Activated B cell treated with CpG ODN at 0.5 μM for 24 hours (primary cell): ENCODE measurements around the gene DAB1. TPM values are rescaled to one million over a fixed set of nuclear protein-coding genes. Genes with fewer than 3 reads are reported as not detected.

ENCODE experiments used
- ATAC-seq: fragments of 200-7000 bp; cut with Tn5 transposase; one replicate; pipeline ENCODE4 v1.10.0; 2021; ENCODE audit warnings: low read depth, mild to moderate bottlenecking, moderate library complexity
- CTCF ChIA-PET: fragments of 350-600 bp; sonication (Branson Sonifier 250); formaldehyde crosslinking; loops from one replicate; lab custom pipeline; 2021; ENCODE audit warnings: antibody characterized with exemption; lab: Charles Lee
- POLR2A ChIA-PET: fragments of 350-600 bp; sonication (Branson Sonifier 250); formaldehyde crosslinking; loops from one replicate; lab custom pipeline; 2021; ENCODE audit warnings: antibody characterized with exemption; lab: Charles Lee
- DNase-seq: peaks from one replicate; pipeline ENCODE4 v3.0.0; 2022
- H3K27ac Mint-ChIP-seq: one replicate; pipeline ENCODE4 v1.8.0; 2020; ENCODE audit warnings: mixed read lengths
- H3K27me3 Mint-ChIP-seq: one replicate; pipeline ENCODE4 v1.8.0; 2021; ENCODE audit warnings: mixed read lengths
- H3K36me3 Mint-ChIP-seq: one replicate; pipeline ENCODE4 v1.8.0; 2021; ENCODE audit warnings: low read depth, mixed read lengths
- H3K4me1 Mint-ChIP-seq: one replicate; pipeline ENCODE4 v1.8.0; 2021; ENCODE audit warnings: mixed read lengths
- H3K4me3 Mint-ChIP-seq: one replicate; pipeline ENCODE4 v1.8.0; 2020; ENCODE audit warnings: mild to moderate bottlenecking, mixed read lengths
- H3K9me3 Mint-ChIP-seq: one replicate; pipeline ENCODE4 v1.8.0; 2020; ENCODE audit warnings: mixed read lengths
- intact Hi-C: fragments of 100-400 bp; cut with micrococcal nuclease; formaldehyde crosslinking; loops from one replicate; pipeline ENCODE4 v1.15.1; 2024
- total RNA-seq: library from RNA; stranded (reverse); gene quantifications from 2 replicates; pipeline ENCODE4 v1.2.3, GENCODE V29; 2022
- TF ChIP-seq, protein P1 (sequence below): fragments of 200-600 bp; IDR thresholded peaks from one replicate; pipeline ENCODE4 v1.8.0; 2022; ENCODE audit warnings: antibody characterized with exemption, mild to moderate bottlenecking

DAB1 gene
- total RNA-seq, 1 donor from 2014 or later = not detected

DNA sequence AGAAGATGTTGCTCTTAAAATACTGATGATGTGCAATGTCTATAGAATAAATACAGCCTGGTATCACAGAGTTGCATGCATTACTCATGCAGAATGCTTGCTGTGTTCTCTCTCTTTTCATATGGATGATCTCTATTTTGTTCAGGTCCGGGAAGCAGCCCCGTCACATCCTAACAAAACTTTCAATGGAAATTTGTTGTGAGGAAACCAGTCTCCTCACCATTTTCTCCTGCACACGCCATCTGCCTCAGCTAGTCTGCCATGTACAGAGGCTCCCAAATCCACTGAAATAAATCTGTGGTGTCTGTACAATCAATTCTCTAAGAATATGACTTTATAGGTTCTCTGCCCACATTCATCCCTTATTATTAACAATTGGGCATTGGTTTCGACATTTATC is 42.4 kb downstream of the DAB1 start:
- no peaks in the 10 kb centered on the region for H3K9me3 Mint-ChIP-seq
- ChIA-PET POLR2A (no interaction called here), CTCF (no interaction called here)
- intact Hi-C loops = no loop called here
- H3K27me3 Mint-ChIP-seq = peaks cover 4% of the 10 kb centered on the region
- no peak overlapping the region for H3K4me3 Mint-ChIP-seq
- no peak overlapping the region for H3K27ac Mint-ChIP-seq
- TF ChIP-seq, protein P1, sequence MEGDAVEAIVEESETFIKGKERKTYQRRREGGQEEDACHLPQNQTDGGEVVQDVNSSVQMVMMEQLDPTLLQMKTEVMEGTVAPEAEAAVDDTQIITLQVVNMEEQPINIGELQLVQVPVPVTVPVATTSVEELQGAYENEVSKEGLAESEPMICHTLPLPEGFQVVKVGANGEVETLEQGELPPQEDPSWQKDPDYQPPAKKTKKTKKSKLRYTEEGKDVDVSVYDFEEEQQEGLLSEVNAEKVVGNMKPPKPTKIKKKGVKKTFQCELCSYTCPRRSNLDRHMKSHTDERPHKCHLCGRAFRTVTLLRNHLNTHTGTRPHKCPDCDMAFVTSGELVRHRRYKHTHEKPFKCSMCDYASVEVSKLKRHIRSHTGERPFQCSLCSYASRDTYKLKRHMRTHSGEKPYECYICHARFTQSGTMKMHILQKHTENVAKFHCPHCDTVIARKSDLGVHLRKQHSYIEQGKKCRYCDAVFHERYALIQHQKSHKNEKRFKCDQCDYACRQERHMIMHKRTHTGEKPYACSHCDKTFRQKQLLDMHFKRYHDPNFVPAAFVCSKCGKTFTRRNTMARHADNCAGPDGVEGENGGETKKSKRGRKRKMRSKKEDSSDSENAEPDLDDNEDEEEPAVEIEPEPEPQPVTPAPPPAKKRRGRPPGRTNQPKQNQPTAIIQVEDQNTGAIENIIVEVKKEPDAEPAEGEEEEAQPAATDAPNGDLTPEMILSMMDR = no peak
- ATAC-seq (no peak), DNase-seq (no peak)
- H3K4me1 Mint-ChIP-seq = no peaks in the 10 kb centered on the region
- H3K36me3 Mint-ChIP-seq = no peaks in the 10 kb centered on the region

DNA sequence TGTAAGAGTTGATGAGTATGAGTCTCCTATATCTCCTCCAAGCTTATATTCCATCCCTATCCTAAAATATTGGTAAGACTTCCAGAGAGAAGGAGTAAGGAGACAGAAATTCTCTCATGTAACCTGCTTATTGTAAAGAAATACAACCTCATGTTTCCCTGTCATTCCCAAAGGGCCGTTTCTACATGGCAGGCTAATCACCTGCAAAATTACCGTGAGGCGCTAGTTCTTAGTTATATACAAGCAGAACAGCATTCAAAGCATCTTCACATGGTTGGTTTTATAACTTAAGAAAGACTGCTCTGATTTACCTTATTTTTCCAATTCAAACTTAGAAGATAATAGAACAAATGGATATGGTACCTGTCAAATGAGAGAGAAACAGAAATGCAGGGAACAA is 42.9 kb downstream of the DAB1 start:
- Mint-ChIP-seq H3K9me3 (no peaks in the 10 kb centered on the region), H3K4me3 (no peak overlapping the region), H3K27me3 (peaks cover 4% of the 10 kb centered on the region), H3K4me1 (no peaks in the 10 kb centered on the region), H3K27ac (no peak overlapping the region), H3K36me3 (no peaks in the 10 kb centered on the region)
- CTCF ChIA-PET = no interaction called here
- POLR2A ChIA-PET = no interaction called here
- no peak for DNase-seq
- intact Hi-C loops = no loop called here
- TF ChIP-seq, protein P1 = no peak
- ATAC-seq = no peak

DNA sequence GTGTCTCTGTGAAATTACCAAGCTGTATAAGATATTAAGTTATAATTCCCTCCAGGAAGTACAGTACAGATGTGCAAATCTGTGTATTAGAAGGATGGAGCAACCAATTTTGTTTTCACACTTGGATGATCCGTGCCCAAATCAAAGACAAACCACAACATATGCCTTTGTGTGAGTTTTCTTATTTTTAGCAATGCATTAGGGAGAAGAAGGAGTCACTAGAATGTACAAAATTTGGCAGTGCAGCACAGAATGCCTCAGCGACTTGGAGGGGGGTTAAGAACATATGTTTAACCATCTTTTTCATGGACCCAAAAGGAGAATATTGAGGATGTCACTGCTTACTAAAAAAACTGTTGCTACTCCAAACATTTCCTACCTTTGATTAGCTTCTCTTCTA is 45.3 kb downstream of the DAB1 start:
- Mint-ChIP-seq H3K4me3 (no peak overlapping the region), H3K4me1 (no peaks in the 10 kb centered on the region), H3K27ac (no peak overlapping the region), H3K9me3 (no peaks in the 10 kb centered on the region), H3K27me3 (peaks cover 4% of the 10 kb centered on the region), H3K36me3 (no peaks in the 10 kb centered on the region)
- ATAC-seq = no peak
- intact Hi-C loops = no loop called here
- no peak for DNase-seq
- TF ChIP-seq, protein P1 = no peak
- ChIA-PET POLR2A (no interaction called here), CTCF (no interaction called here)

DNA sequence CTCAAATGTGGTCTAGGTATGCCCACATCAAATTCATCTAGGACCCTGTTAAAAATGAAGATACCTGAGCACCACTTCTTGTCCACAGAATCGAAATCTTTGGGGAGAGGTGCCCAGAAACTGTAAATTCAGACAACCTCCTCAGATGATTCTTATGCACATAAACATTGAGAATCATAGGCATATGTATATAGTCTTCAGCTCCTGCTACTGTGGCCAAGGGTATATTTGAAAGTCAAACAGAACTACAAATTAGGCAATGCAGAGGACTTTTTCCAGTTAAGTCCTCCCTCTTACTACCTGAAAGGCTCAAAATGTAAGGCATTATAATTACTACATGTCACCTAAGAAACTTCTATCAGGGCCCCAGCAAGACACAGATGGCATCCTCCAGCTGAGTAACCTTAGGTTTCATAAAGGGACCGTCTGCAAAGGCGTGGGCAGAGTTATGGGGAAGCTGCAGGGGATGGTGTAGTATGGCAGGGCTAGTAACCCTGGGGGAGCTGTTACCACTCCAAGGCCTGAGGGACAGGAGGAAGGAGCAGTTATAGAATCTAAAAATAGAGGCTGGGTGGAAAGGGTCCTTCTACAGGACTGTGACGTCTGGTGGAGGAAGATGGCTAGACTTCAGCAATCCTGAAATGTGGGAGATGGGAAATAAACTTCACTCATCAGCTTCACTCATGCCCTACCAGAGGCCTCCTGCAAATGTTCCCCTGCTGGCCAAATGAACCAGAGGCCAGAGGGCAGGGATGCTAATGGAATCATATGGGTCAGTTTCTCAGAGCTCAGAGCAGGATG is 46.3 kb downstream of the DAB1 start:
- intact Hi-C loops = no loop called here
- no peak overlapping the region for H3K4me3 Mint-ChIP-seq
- DNase-seq (no peak), ATAC-seq (no peak)
- H3K36me3 Mint-ChIP-seq = no peaks in the 10 kb centered on the region
- POLR2A ChIA-PET = no interaction called here
- H3K27me3 Mint-ChIP-seq = peaks cover 4% of the 10 kb centered on the region
- H3K9me3 Mint-ChIP-seq = no peaks in the 10 kb centered on the region
- CTCF ChIA-PET = no interaction called here
- H3K27ac Mint-ChIP-seq = no peak overlapping the region
- TF ChIP-seq, protein P1 = no peak
- no peaks in the 10 kb centered on the region for H3K4me1 Mint-ChIP-seq

DNA sequence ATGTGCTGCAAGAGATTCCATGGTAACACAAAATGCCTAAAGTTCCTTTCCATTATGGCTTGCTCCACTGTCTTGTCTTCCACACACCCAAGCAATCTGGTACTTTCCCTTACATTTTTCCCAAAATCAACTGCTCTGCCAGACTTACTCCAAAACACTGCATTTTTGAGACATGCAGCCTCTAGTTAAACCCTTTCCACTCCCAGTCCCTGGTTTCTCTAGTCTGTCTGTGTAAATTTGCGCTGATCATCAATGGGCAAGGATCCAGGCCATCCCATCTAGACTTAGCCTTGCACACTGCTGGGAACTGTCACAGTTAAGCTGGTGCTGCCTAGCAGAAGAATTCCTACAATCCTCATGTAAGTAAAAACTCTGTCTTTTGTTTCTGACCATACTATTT is 47.8 kb downstream of the DAB1 start:
- Mint-ChIP-seq H3K27ac (no peak overlapping the region), H3K4me3 (no peak overlapping the region), H3K9me3 (no peaks in the 10 kb centered on the region), H3K27me3 (peaks cover 4% of the 10 kb centered on the region), H3K4me1 (no peaks in the 10 kb centered on the region), H3K36me3 (no peaks in the 10 kb centered on the region)
- CTCF ChIA-PET = no interaction called here
- DNase-seq (no peak), ATAC-seq (no peak)
- POLR2A ChIA-PET = no interaction called here
- intact Hi-C loops = no loop called here
- TF ChIP-seq, protein P1 = no peak
